ENCODE measurements around the gene ALDH1A1. TPM values are rescaled to one million over a fixed set of nuclear protein-coding genes. Genes with fewer than 3 reads are reported as not detected.
"Not testable (repeated sequence)": the region's sequence is repeated elsewhere in the genome, so short reads cannot be mapped to it uniquely, and the experiment has no call there.

Gene ALDH1A1
- total RNA-seq, 1 donor = 85.9 TPM

- DNase-seq (ENCODE audit: low read depth in 2 of 3, low spot score in 2 of 3) = no peak
These were observed 6.5 kb downstream of the ALDH1A1 start for GRCh38 chr9:72946318-72946717.

GRCh38 chr9:72945391-72945790, 7.5 kb downstream of the ALDH1A1 start:
- no peak for DNase-seq (ENCODE audit: low read depth in 2 of 3, low spot score in 2 of 3)

GRCh38 chr9:72943844-72944462, 8.9 kb downstream of the ALDH1A1 start:
- no peak for DNase-seq (ENCODE audit: low read depth in 2 of 3, low spot score in 2 of 3)

GRCh38 chr9:72942451-72942850, 10.4 kb downstream of the ALDH1A1 start:
- no peak for DNase-seq (ENCODE audit: low read depth in 2 of 3, low spot score in 2 of 3)

- not testable (repeated sequence) for DNase-seq (ENCODE audit: low read depth in 2 of 3, low spot score in 2 of 3)
These were observed 13.3 kb downstream of the ALDH1A1 start for GRCh38 chr9:72939581-72939980.

- DNase-seq (ENCODE audit: low read depth in 2 of 3, low spot score in 2 of 3) = no peak
These were observed 15.3 kb downstream of the ALDH1A1 start for GRCh38 chr9:72937545-72937944.

GRCh38 chr9:72936679-72937078, 16.2 kb downstream of the ALDH1A1 start:
- no peak for DNase-seq (ENCODE audit: low read depth in 2 of 3, low spot score in 2 of 3)

- no peak for DNase-seq (ENCODE audit: low read depth in 2 of 3, low spot score in 2 of 3)
These were observed 16.6 kb downstream of the ALDH1A1 start for GRCh38 chr9:72936266-72936665.

- no peak for DNase-seq (ENCODE audit: low read depth in 2 of 3, low spot score in 2 of 3)
These were observed 17.3 kb downstream of the ALDH1A1 start for GRCh38 chr9:72935595-72935994.

- DNase-seq (ENCODE audit: low read depth in 2 of 3, low spot score in 2 of 3) = no peak
These were observed 18.9 kb downstream of the ALDH1A1 start for GRCh38 chr9:72933730-72934665.

GRCh38 chr9:72932619-72933018, 20.2 kb downstream of the ALDH1A1 start:
- DNase-seq (ENCODE audit: low read depth in 2 of 3, low spot score in 2 of 3) = no peak

GRCh38 chr9:72931897-72932296, 21.0 kb downstream of the ALDH1A1 start:
- DNase-seq (ENCODE audit: low read depth in 2 of 3, low spot score in 2 of 3) = no peak

- DNase-seq (ENCODE audit: low read depth in 2 of 3, low spot score in 2 of 3) = no peak
These were observed 21.4 kb downstream of the ALDH1A1 start for GRCh38 chr9:72931437-72931836.

GRCh38 chr9:72930828-72931227, 22.0 kb downstream of the ALDH1A1 start:
- no peak for DNase-seq (ENCODE audit: low read depth in 2 of 3, low spot score in 2 of 3)

- DNase-seq (ENCODE audit: low read depth in 2 of 3, low spot score in 2 of 3) = no peak
These were observed 23.3 kb downstream of the ALDH1A1 start for GRCh38 chr9:72929542-72929941.

- DNase-seq (ENCODE audit: low read depth in 2 of 3, low spot score in 2 of 3) = no peak
These were observed 24.8 kb downstream of the ALDH1A1 start for GRCh38 chr9:72928042-72928507.

GRCh38 chr9:72926506-72926905, 26.3 kb downstream of the ALDH1A1 start:
- DNase-seq (ENCODE audit: low read depth in 2 of 3, low spot score in 2 of 3) = no peak

GRCh38 chr9:72925891-72926290, 27.0 kb downstream of the ALDH1A1 start:
- DNase-seq (ENCODE audit: low read depth in 2 of 3, low spot score in 2 of 3) = no peak

GRCh38 chr9:72925126-72925789, 27.6 kb downstream of the ALDH1A1 start:
- no peak for DNase-seq (ENCODE audit: low read depth in 2 of 3, low spot score in 2 of 3)

GRCh38 chr9:72924154-72924790, 28.6 kb downstream of the ALDH1A1 start:
- DNase-seq (ENCODE audit: low read depth in 2 of 3, low spot score in 2 of 3) = no peak

- no peak for DNase-seq (ENCODE audit: low read depth in 2 of 3, low spot score in 2 of 3)
These were observed 29.8 kb downstream of the ALDH1A1 start for GRCh38 chr9:72923077-72923476.
